DMS53 treated with DMSO at 0.1 percent for 48 hours (cell line): ENCODE results near the gene CAMK1D.

Experiments used
- DNase-seq: peaks from one replicate; lab custom pipeline; 2025; ENCODE audit not compliant: unreplicated experiment; lab: John Stamatoyannopoulos, UW

Gene CAMK1D

GRCh38 chr10:12872577-12872976 is 523.2 kb downstream of the CAMK1D start:
- DNase-seq = no peak

GRCh38 chr10:12873172-12873571 is 523.8 kb downstream of the CAMK1D start:
- DNase-seq = no peak

- no peak for DNase-seq
Observed at GRCh38 chr10:12874501-12874900, 525.2 kb downstream of the CAMK1D start.

GRCh38 chr10:12875100-12875499 is 525.8 kb downstream of the CAMK1D start:
- DNase-seq = no peak

- no peak for DNase-seq
Observed at GRCh38 chr10:12876266-12876665, 526.9 kb downstream of the CAMK1D start.

- DNase-seq = no peak
Observed at GRCh38 chr10:12877150-12877549, 527.8 kb downstream of the CAMK1D start.

- no peak for DNase-seq
Observed at GRCh38 chr10:12880423-12880822, 531.1 kb downstream of the CAMK1D start.

- no peak for DNase-seq
Observed at GRCh38 chr10:12884851-12885250, 535.5 kb downstream of the CAMK1D start.
